HCT116 (cell line): ENCODE data around the gene PTX4. TPM values are rescaled to one million over a fixed set of nuclear protein-coding genes. Genes with fewer than 3 reads are reported as not detected.

ENCODE experiments used
- ATAC-seq: fragments of 200-7000 bp; cut with Tn5 transposase; 2 replicates; pipeline ENCODE4 v1.9.1; 2020; ENCODE audit warnings: mild to moderate bottlenecking, moderate library complexity
- BruUV-seq: library from RNA; stranded (reverse); fragments of 400-500 nt; replicated peaks from 2 replicates; lab custom pipeline; 2021; lab: Mats Ljungman, UMichigan
- CTCF ChIA-PET: fragments of 300-600 bp; sonication (Branson Sonifier 250); formaldehyde crosslinking; loops from one replicate; lab custom pipeline; 2021; ENCODE audit warnings: antibody characterized with exemption; lab: Charles Lee
- POLR2A ChIA-PET: fragments of 300-600, 350-600 bp; sonication (Branson Sonifier 250); formaldehyde crosslinking; loops from one replicate; lab custom pipeline; 2021; ENCODE audit warnings: antibody characterized with exemption; lab: Charles Lee
- RAD21 ChIA-PET, 2 experiments: fragments of 300-600 bp; sonication (Branson Sonifier 250); formaldehyde crosslinking; loops; one replicate each; lab custom pipeline; 2023; ENCODE audit warnings: low total read pairs in 2 of 2; ENCODE audit not compliant: uncharacterized antibody in 2 of 2, unreplicated experiment in 2 of 2, low non-redundant PET in 1 of 2; lab: Charles Lee
- DNase-seq: peaks from one replicate; pipeline ENCODE4 v3.0.0-alpha.2; 2010; ENCODE audit warnings: low read depth, low spot score
- H2AFZ ChIP-seq: fragments of 200-600 bp; shearing (Covaris generic), sonication (generic); 2 replicates; pipeline ENCODE4 v1.6.1; 2017; ENCODE audit warnings: low read depth, mixed run types, mixed read lengths, antibody characterized with exemption, low read length; ENCODE audit not compliant: poor library complexity, severe bottlenecking
- H3K27ac ChIP-seq: 2 replicates; pipeline ENCODE4 v1.5.1; 2012; ENCODE audit warnings: low read depth, low read length
- H3K27me3 ChIP-seq: fragments of 200-600 bp; sonication (generic); 2 replicates; pipeline ENCODE4 v1.6.1; 2016; ENCODE audit warnings: mixed run types, low read length, mixed read lengths; ENCODE audit not compliant: insufficient read depth
- H3K36me3 ChIP-seq, 2 experiments: fragments of 200-500 bp in 1 of 2; fragments of 200-600 bp in 1 of 2; sonication (Bioruptor generic) in 1 of 2; sonication (generic) in 1 of 2; 2 replicates each; pipeline versions ENCODE4 v1.5.1 to v1.6.1; 2014 to 2016; ENCODE audit warnings: low read length in 2 of 2, inconsistent platforms in 1 of 2, mixed read lengths in 1 of 2, mixed run types in 1 of 2; ENCODE audit not compliant: insufficient read depth in 2 of 2, control insufficient read depth in 1 of 2
- H3K4me1 ChIP-seq, 2 experiments: fragments of 200-600 bp in 1 of 2; sonication (generic) in 1 of 2; 2 replicates each; pipeline versions ENCODE4 v1.5.1 to v1.6.1; 2012 to 2017; ENCODE audit warnings: low read length in 2 of 2, inconsistent platforms in 1 of 2, mild to moderate bottlenecking in 1 of 2, mixed read lengths in 1 of 2, mixed run types in 1 of 2, moderate library complexity in 1 of 2; ENCODE audit not compliant: insufficient read depth in 2 of 2, control insufficient read depth in 1 of 2
- H3K4me2 ChIP-seq: fragments of 200-600 bp; sonication (generic); 2 replicates; pipeline ENCODE4 v1.6.1; 2017; ENCODE audit warnings: mixed run types, low read length, mixed read lengths
- H3K4me3 ChIP-seq, 2 experiments: fragments of 200-600 bp in 1 of 2; sonication (generic) in 1 of 2; replicated peaks in 1 of 2; 2 replicates each; pipeline ENCODE4 v1.5.1; 2011 to 2016; ENCODE audit warnings: low read length in 2 of 2, control low read depth in 1 of 2, low read depth in 1 of 2, mild to moderate bottlenecking in 1 of 2, mixed read lengths in 1 of 2, mixed run types in 1 of 2
- H3K79me2 ChIP-seq: fragments of 200-600 bp; sonication (generic); 2 replicates; pipeline ENCODE4 v1.6.1; 2017; ENCODE audit warnings: mild to moderate bottlenecking, mixed run types, low read length, moderate library complexity, mixed read lengths; ENCODE audit not compliant: insufficient read depth
- H3K9ac ChIP-seq: fragments of 200-600 bp; sonication (generic); 2 replicates; pipeline ENCODE4 v1.6.1; 2016; ENCODE audit warnings: low read length, mixed read lengths
- H3K9me2 ChIP-seq: fragments of 200-600 bp; sonication (generic), shearing (Covaris generic); 2 replicates; pipeline ENCODE4 v1.6.1; 2017; ENCODE audit warnings: mixed run types, mild to moderate bottlenecking, moderate library complexity; ENCODE audit not compliant: insufficient read depth
- H3K9me3 ChIP-seq, 2 experiments: fragments of 200-500 bp in 1 of 2; fragments of 200-600 bp in 1 of 2; sonication (Bioruptor generic) in 1 of 2; sonication (generic) in 1 of 2; 2 replicates each; pipeline ENCODE4 v1.6.1; 2014 to 2017; ENCODE audit warnings: low read length in 2 of 2, mixed read lengths in 2 of 2, inconsistent platforms in 1 of 2, low read depth in 1 of 2, mild to moderate bottlenecking in 1 of 2, mixed run types in 1 of 2, moderate library complexity in 1 of 2; ENCODE audit not compliant: control insufficient read depth in 1 of 2, insufficient read depth in 1 of 2
- H4K20me1 ChIP-seq: fragments of 200-600 bp; sonication (generic), shearing (Covaris generic); 2 replicates; pipeline ENCODE4 v1.6.1; 2017; ENCODE audit warnings: mixed run types, mild to moderate bottlenecking, moderate library complexity; ENCODE audit not compliant: insufficient read depth
- ATF3 ChIP-seq: IDR thresholded peaks from 2 replicates; pipeline ENCODE4 v1.6.1; 2012
- CEBPB ChIP-seq: IDR thresholded peaks from 2 replicates; pipeline ENCODE4 v1.6.1; 2012; ENCODE audit warnings: low read depth
- CTCF ChIP-seq, 3 experiments: fragments of 200-600 bp in 1 of 3; sonication (generic) in 1 of 3; IDR thresholded peaks in 2 of 3; conservative IDR thresholded peaks in 1 of 3; 2 replicates each; pipeline ENCODE4 v1.5.1; 2012 to 2017; ENCODE audit warnings: low read depth in 2 of 3, low read length in 2 of 3, antibody characterized with exemption in 1 of 3, borderline replicate concordance in 1 of 3, control low read depth in 1 of 3, mild to moderate bottlenecking in 1 of 3, mixed read lengths in 1 of 3, mixed run types in 1 of 3, moderate library complexity in 1 of 3; ENCODE audit not compliant: insufficient read depth in 1 of 3
- EGR1 ChIP-seq: IDR thresholded peaks from 2 replicates; pipeline ENCODE4 v1.6.1; 2012; ENCODE audit warnings: low read depth
- ELF1 ChIP-seq: IDR thresholded peaks from 2 replicates; pipeline ENCODE4 v1.6.1; 2012; ENCODE audit warnings: low read depth, borderline replicate concordance
- EZH2 ChIP-seq: fragments of 200-600 bp; sonication (generic); IDR thresholded peaks from 2 replicates; pipeline ENCODE4 v1.6.1; 2017; ENCODE audit warnings: antibody characterized with exemption, mixed run types
- EZH2phosphoT487 ChIP-seq: fragments of 200-600 bp; IDR thresholded peaks from 2 replicates; pipeline ENCODE4 v1.6.1; 2018; ENCODE audit warnings: antibody characterized with exemption, borderline replicate concordance
- FOSL1 ChIP-seq: IDR thresholded peaks from 2 replicates; pipeline ENCODE4 v1.6.1; 2012; ENCODE audit warnings: low read depth
- JUND ChIP-seq: IDR thresholded peaks from 2 replicates; pipeline ENCODE4 v1.6.1; 2012
- MAX ChIP-seq: IDR thresholded peaks from 2 replicates; pipeline ENCODE4 v1.6.1; 2012
- POLR2A ChIP-seq: IDR thresholded peaks from 2 replicates; pipeline ENCODE4 v1.7.0; 2011; ENCODE audit warnings: borderline replicate concordance; ENCODE audit not compliant: insufficient read depth, insufficient read length; ENCODE audit errors: extremely low read depth
- POLR2AphosphoS5 ChIP-seq: IDR thresholded peaks from 2 replicates; pipeline ENCODE4 v1.6.1; 2011; ENCODE audit warnings: mild to moderate bottlenecking, low read depth, low read length, moderate library complexity
- RAD21 ChIP-seq: IDR thresholded peaks from 2 replicates; pipeline ENCODE4 v1.6.1; 2012; ENCODE audit warnings: low read depth, mild to moderate bottlenecking
- REST ChIP-seq: IDR thresholded peaks from 2 replicates; pipeline ENCODE4 v1.6.1; 2012; ENCODE audit warnings: low read depth
- SP1 ChIP-seq: IDR thresholded peaks from 2 replicates; pipeline ENCODE4 v1.6.1; 2012; ENCODE audit warnings: low read depth
- SRF ChIP-seq: IDR thresholded peaks from 2 replicates; pipeline ENCODE4 v1.6.1; 2012; ENCODE audit warnings: low read depth
- YY1 ChIP-seq: IDR thresholded peaks from 2 replicates; pipeline ENCODE4 v1.6.1; 2011; ENCODE audit warnings: low read length, low read depth, moderate library complexity, mild to moderate bottlenecking; ENCODE audit not compliant: insufficient replicate concordance; ENCODE audit errors: extremely low read depth
- ZBTB33 ChIP-seq: IDR thresholded peaks from 2 replicates; pipeline ENCODE4 v1.6.1; 2011; ENCODE audit warnings: mild to moderate bottlenecking, low read length, moderate library complexity; ENCODE audit not compliant: insufficient replicate concordance; ENCODE audit errors: extremely low read depth
- ZFX ChIP-seq: fragments of 450-650 bp; IDR thresholded peaks from 2 replicates; pipeline ENCODE4 v1.6.1; 2017
- ZNF274 ChIP-seq: fragments of 200-500 bp; sonication (Bioruptor generic); IDR thresholded peaks from 2 replicates; pipeline ENCODE4 v1.6.1; 2014; ENCODE audit warnings: mild to moderate bottlenecking, low read depth, low read length, inconsistent platforms
- intact Hi-C: fragments of 100-400 bp; cut with micrococcal nuclease; formaldehyde crosslinking; loops from 2 replicates; pipeline ENCODE4 v1.10.0; 2022
- total RNA-seq: library from RNA; stranded (reverse); gene quantifications from one replicate; pipeline ENCODE4 v1.2.1, GENCODE V29; 2021; ENCODE audit not compliant: unreplicated experiment

The PTX4 gene
- total RNA-seq, 1 experiment from 2014 or later = not detected

- Histone ChIP-seq H3K27ac (no peak overlapping the region), H3K9me2 (no peaks in the 10 kb centered on the region), H2AFZ (no peak overlapping the region), H3K27me3 (no peaks in the 10 kb centered on the region), H3K4me1 (no peaks in the 10 kb centered on the region), H3K79me2 (no peaks in the 10 kb centered on the region), H3K4me2 (no peak overlapping the region), H3K36me3 (no peaks in the 10 kb centered on the region; a peak in 1 of 4 replicates), H3K4me3 (no peak overlapping the region), H4K20me1 (no peaks in the 10 kb centered on the region), H3K9ac (no peak overlapping the region), H3K9me3 (no peaks in the 10 kb centered on the region)
- no peak for ATAC-seq
- DNase-seq = no peak
- no peak for TF ChIP-seq RAD21
- TF ChIP-seq FOSL1 = no peak
- TF ChIP-seq EZH2 = no peak
- TF ChIP-seq ZFX = no peak
- TF ChIP-seq ZNF274 = no peak
- TF ChIP-seq POLR2A = no peak
- TF ChIP-seq POLR2AphosphoS5 = no peak
- no peak for TF ChIP-seq CEBPB
- TF ChIP-seq ATF3 = no peak
- no peak for TF ChIP-seq CTCF (IDR thresholded peaks at IDR 0.05 in 2 of 3, conservative IDR thresholded peaks at IDR 0.05 in 1 of 3; ENCODE audit: borderline replicate concordance in 1 of 3, insufficient read depth in 1 of 3, low read depth in 2 of 3, low read length in 2 of 3)
- no peak for TF ChIP-seq REST
- TF ChIP-seq EGR1 = no peak
- TF ChIP-seq MAX = no peak
- TF ChIP-seq YY1 = no peak
- TF ChIP-seq ZBTB33 = no peak
- no peak for TF ChIP-seq JUND
- no peak for TF ChIP-seq SP1
- TF ChIP-seq EZH2phosphoT487 = no peak
- no peak for TF ChIP-seq ELF1
- no peak for TF ChIP-seq SRF
- ChIA-PET POLR2A (no interaction called here), CTCF (no interaction called here), RAD21 (no interaction called here)
- intact Hi-C loops = no loop called here
- BruUV-seq = no TSS peak
These were observed 29.8 kb downstream of the PTX4 start for GRCh38 chr16:1458977-1459341.
